Left colon (tissue), 2 donors: ENCODE results near the gene SLC22A23. TPM values are rescaled to one million over a fixed set of nuclear protein-coding genes. Genes with fewer than 3 reads are reported as not detected.

Experiments
- ATAC-seq: fragments of 200-7000 bp; cut with Tn5 transposase; one replicate; pipeline ENCODE4 v1.9.1; 2020; ENCODE audit warnings: mild to moderate bottlenecking, moderate library complexity
- DNase-seq, 2 donors: peaks; one replicate each; pipeline ENCODE4 v3.0.0-alpha.2; 2020
- intact Hi-C, 2 donors: fragments of 100-400 bp; cut with DNase I in 1 of 2; cut with micrococcal nuclease in 1 of 2; formaldehyde crosslinking; loops; one replicate each; pipeline versions ENCODE4 v1.11.2 to v1.14.0; 2022; cut with DNase I, micrococcal nuclease
- long read RNA-seq: library from polyadenylated mRNA; unstranded; transcript quantifications from one replicate; pipeline ENCODE4 v2.0.0, GENCODE V29; 2021
- total RNA-seq, 2 donors: library from RNA; stranded (reverse); fragmentation: NEBNext Ultra II Directional; extraction: Animal tissue kit (Norgen Biotek cat#: 25700); gene quantifications; one replicate each; pipeline ENCODE4 v1.2.1, GENCODE V29; 2021
- donor health status: DM: no; HTN: no; CAD: no.
- donor health status: DM: yes; HTN: yes; CAD: no.

SLC22A23 gene
- total RNA-seq, result 10 to 100 TPM; 75.2 to 98.6 TPM
- long read RNA-seq, full-length matches to known transcripts, result 7 of 183 reads
- long read RNA-seq, partial matches to known transcripts, result 5 of 183 reads
- long read RNA-seq, other reads (novel, unspliced or antisense), result 171 of 183 reads

GRCh38 chr6:3456898-3457709, at the start of gene SLC22A23:
Gene SLC22A23 (minus strand): TSS chr6:3457050. CDS start chr6:3456559, 491 bp downstream.
- ATAC-seq (peak; percentile 78), DNase-seq (peak; percentile 80)
- intact Hi-C loops, result no loop called here

GRCh38 chr6:3506200-3506599, 49.4 kb upstream of the SLC22A23 start:
- DNase-seq, result no peak
- intact Hi-C loops, result no loop called here
- no peak for ATAC-seq

- ATAC-seq, result peak; percentile 20
- intact Hi-C loops, result no loop called here
- no peak for DNase-seq
Observed at GRCh38 chr6:3504938-3505805, 48.3 kb upstream of the SLC22A23 start.

- intact Hi-C loops, result no loop called here
- ATAC-seq (no peak), DNase-seq (no peak)
Observed at GRCh38 chr6:3504354-3504753, 47.5 kb upstream of the SLC22A23 start.

GRCh38 chr6:3501826-3502500, 45.1 kb upstream of the SLC22A23 start:
- intact Hi-C loops, result no loop called here
- no peak for ATAC-seq
- no peak for DNase-seq

GRCh38 chr6:3500262-3501014, 43.6 kb upstream of the SLC22A23 start:
- intact Hi-C loops, result no loop called here
- ATAC-seq (no peak), DNase-seq (no peak)

GRCh38 chr6:3499603-3500002, 42.8 kb upstream of the SLC22A23 start:
- DNase-seq, result no peak
- intact Hi-C loops, result no loop called here
- ATAC-seq, result no peak

- ATAC-seq (no peak), DNase-seq (no peak)
- intact Hi-C loops, result no loop called here
Observed at GRCh38 chr6:3496395-3496794, 39.5 kb upstream of the SLC22A23 start.

- DNase-seq, result no peak
- ATAC-seq, result no peak
- intact Hi-C loops, result no loop called here
Observed at GRCh38 chr6:3494391-3495100, 37.7 kb upstream of the SLC22A23 start.

- intact Hi-C loops, result no loop called here
- no peak for DNase-seq
- ATAC-seq, result no peak
Observed at GRCh38 chr6:3490625-3490980, 33.8 kb upstream of the SLC22A23 start.

GRCh38 chr6:3489961-3490624, 33.2 kb upstream of the SLC22A23 start:
- ATAC-seq, result no peak
- intact Hi-C loops, result no loop called here

GRCh38 chr6:3489027-3489757, 32.3 kb upstream of the SLC22A23 start:
- no peak for ATAC-seq
- intact Hi-C loops, result no loop called here
- no peak for DNase-seq

More at GRCh38 chr6:3489961-3490624, 33.2 kb upstream of the SLC22A23 start:
- DNase-seq, result no peak

GRCh38 chr6:3484946-3485345, 28.1 kb upstream of the SLC22A23 start:
- intact Hi-C loops, result no loop called here
- ATAC-seq (no peak), DNase-seq (no peak)

- intact Hi-C loops, result no loop called here
- DNase-seq (no peak), ATAC-seq (no peak)
Observed at GRCh38 chr6:3484192-3484591, 27.3 kb upstream of the SLC22A23 start.

- DNase-seq (no peak), ATAC-seq (no peak)
- intact Hi-C loops, result no loop called here
Observed at GRCh38 chr6:3483675-3484074, 26.8 kb upstream of the SLC22A23 start.

- intact Hi-C loops, result no loop called here
- no peak for ATAC-seq
Observed at GRCh38 chr6:3482869-3483268, 26.0 kb upstream of the SLC22A23 start.

GRCh38 chr6:3481640-3482039, 24.8 kb upstream of the SLC22A23 start:
- ATAC-seq (no peak), DNase-seq (no peak)
- intact Hi-C loops, result no loop called here

More at GRCh38 chr6:3482869-3483268, 26.0 kb upstream of the SLC22A23 start:
- no peak for DNase-seq
